GM19463 (cell line): ENCODE data around the gene COX4I2.
A peak's percentile ranks its signal among the peaks of the same experiment; 100 is the strongest.
"Not testable (repeated sequence)": the region's sequence is repeated elsewhere in the genome, so short reads cannot be mapped to it uniquely, and the experiment has no call there.

Experiments
- ATAC-seq: cut with Tn5 transposase; IDR thresholded peaks from one replicate; pipeline ENCODE4 v1.9.1; 2021; ENCODE audit warnings: mild to moderate bottlenecking, moderate library complexity; ENCODE audit not compliant: unreplicated experiment

The COX4I2 gene

DNA sequence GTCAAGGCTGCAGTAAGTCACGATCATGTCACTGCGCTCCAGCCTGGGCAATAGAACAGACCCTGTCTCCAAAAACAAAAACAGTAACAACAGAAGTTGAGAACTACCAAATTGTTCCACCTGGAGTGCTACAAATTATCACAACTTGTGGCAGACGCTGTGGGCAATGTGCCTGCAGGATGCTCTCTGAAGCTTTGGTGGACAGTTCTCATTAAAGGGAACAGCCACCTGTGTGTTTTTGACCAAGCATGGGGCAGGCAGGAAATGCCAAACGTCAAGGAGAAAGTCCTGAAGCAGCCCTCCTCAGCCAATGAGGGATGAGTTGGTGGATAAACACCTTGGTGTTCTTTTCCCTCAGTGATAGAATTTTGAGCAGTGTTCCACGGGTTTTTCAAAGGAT lies 15.8 kb downstream of the COX4I2 start:
- ATAC-seq: no peak

DNA sequence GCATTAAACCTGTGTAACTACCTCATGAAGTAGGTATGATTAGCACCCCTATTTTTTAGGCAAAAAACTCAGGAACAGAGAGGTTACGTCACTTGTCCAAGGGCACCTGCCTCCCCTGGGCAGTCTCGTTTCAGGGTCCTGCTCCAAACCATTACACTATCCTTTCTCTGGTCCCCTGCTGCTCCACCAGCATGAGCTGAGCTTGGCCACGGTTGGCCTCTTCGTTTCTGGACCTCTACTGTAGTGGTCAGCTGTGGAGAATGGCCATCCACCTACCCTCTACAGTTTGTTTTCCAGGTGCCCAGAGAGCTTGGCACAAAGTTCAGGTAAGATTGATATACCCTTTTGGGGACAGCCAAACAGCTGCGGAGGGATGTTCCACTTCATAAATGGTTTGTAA lies 16.8 kb downstream of the COX4I2 start:
- no peak for ATAC-seq

GRCh38 chr20:31661625-31662371 lies 24.1 kb downstream of the COX4I2 start:
- ATAC-seq: peak; percentile 85

- ATAC-seq: no peak
Observed at GRCh38 chr20:31662372-31662854, 24.7 kb downstream of the COX4I2 start.

- no peak for ATAC-seq
Observed at GRCh38 chr20:31663524-31663837, 25.8 kb downstream of the COX4I2 start.

DNA sequence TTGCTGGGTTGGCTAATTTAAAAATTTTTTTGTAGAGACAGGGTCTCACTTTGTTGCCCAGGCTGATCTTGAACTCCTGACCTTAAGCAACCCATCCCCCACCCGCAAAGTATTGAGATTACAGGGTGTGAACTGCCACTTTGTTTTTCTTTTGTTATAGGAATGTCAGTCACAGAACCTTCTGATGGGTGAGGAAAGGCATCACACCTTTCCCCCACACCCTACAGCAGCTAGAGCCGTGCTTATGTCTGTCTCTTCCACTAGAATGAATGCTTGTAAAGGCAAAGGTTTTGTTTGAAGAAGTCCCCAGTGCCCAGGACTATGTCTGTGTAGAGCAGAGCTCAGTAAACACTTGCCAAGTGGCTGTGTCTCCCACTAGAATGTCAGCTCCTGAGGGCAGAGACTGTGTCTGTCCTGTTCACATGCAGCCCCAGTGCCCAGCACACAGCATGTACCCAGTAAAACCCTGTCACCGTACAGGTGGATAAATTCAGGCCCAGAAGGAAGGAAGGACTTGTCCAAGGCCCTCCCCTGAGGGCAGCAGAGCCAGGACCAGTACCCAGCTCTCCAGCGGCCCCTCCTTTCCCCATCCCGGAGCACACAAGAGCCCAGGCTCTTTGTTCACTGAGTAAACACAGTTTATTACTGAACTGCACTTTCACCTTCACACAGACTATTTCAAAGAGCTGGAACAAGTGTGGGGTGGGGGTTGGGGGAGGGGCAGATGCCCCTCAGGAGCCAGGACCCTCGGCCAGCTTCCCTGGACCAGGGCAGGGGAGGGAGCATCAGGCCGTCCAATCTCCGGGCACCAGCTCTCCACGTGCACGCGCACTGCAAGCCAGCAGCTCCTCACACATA lies 26.4 kb downstream of the COX4I2 start:
- no peak for ATAC-seq

DNA sequence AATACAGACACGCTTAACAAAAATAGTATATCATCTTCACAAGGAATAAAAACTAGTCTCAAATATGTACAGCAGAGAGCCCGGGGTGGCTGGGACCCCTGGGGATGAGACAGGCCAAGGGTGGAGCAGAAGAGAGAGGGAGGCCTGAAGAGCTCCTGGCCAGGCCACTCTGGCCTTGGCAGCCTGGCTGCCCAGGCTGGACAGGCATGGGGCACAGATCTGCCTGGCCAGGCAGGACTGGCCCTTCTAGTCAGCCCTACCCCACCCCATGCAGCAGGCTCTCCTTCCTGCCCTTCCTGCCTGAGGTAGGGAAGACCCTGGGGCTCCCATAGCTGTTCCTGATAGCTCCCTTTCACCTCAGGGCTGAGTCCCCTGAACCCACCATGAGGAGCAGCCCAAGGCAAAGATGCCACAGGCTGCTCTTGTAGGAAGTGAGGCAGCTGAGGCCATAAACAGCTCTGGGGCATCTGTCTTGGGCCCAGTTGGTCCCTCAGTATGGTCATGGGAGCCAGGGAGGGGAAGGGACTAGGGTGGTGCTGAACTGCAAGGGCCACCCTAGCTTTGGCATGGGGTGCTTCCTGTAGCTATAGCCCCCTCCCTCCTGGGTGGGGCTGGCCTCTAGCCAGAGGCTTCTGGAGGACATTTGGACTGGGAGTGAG lies 27.1 kb downstream of the COX4I2 start:
- no peak for ATAC-seq

DNA sequence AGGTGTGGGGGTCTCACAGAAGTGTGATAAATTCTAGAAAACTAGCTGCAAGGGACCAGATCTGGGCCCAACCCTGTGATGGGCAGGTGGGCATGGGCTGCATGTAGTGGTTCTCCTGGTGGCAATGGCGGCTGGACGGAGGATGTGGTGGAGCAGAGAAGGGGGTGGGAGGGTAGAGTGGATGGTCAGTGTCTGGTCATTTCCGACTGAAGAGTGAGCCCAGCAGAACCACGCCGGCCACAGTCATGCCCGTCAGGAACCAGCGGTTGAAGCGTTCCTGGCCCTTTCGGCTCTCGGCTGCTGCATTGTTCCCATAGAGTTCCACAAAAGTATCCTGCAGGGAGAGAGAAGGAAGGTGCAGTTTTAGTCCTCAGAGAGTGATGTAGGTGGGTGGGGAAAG lies 28.0 kb downstream of the COX4I2 start:
- ATAC-seq: no peak

DNA sequence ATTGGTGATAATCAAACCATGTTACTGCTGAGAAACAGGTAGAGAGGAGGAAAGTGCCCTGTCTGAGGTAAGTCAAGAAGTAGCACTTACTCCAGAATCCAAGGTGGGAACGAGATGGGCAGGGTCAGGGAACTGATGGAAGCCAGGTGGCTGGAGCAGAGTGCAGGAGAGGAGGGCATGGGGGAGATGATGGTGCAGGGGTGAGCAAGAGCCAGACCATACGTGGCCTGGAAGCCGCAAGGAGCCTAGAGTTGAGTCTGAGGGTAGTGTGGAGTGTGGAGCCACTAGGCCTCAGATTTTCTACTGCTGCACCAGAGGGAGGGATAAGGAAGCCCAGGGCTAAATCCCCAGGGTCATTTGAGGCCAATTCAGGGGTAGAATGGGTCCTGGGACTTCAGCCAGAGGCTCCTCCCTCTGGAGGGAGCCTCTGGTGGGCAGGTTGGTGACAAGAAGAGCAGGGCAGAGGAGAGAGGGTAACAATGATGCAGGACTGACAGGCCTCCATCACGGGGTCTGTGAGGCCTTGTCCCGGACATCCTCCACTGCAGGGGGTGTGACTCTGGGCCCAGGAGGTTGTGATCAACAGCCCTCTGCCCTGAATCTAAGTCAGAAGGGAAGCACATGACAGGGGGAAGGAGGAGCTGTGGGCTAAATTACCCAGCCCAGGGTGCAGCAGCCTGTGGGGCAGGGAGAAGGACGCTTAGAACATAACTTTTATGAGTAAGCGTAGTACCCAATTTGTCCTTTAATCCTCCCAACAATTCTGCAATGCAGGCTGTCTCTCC lies 28.7 kb downstream of the COX4I2 start:
- ATAC-seq: no peak

- ATAC-seq: no peak
Observed at GRCh38 chr20:31667315-31668285, 29.9 kb downstream of the COX4I2 start.

DNA sequence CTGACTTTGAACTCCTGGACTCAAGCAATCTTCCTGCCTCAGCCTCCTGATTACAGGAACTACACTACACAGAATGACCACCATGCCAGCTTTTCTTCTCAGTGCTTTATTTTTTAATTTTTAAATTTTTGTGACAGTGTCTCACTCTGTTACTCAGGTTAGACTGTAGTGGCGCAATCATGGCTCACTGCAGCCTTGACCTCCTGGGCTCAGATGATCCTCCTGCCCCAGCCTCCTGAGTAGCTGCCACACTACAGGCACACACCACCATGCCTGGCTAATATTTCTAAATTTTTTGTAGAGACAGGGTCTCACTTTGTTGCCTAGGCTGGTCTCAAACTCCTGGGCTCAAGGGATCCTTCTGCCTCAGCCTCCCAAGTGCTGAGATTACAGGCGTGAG lies 31.2 kb downstream of the COX4I2 start:
- ATAC-seq: not testable (repeated sequence)

- no peak for ATAC-seq
Observed at GRCh38 chr20:31669876-31670275, 32.2 kb downstream of the COX4I2 start.

DNA sequence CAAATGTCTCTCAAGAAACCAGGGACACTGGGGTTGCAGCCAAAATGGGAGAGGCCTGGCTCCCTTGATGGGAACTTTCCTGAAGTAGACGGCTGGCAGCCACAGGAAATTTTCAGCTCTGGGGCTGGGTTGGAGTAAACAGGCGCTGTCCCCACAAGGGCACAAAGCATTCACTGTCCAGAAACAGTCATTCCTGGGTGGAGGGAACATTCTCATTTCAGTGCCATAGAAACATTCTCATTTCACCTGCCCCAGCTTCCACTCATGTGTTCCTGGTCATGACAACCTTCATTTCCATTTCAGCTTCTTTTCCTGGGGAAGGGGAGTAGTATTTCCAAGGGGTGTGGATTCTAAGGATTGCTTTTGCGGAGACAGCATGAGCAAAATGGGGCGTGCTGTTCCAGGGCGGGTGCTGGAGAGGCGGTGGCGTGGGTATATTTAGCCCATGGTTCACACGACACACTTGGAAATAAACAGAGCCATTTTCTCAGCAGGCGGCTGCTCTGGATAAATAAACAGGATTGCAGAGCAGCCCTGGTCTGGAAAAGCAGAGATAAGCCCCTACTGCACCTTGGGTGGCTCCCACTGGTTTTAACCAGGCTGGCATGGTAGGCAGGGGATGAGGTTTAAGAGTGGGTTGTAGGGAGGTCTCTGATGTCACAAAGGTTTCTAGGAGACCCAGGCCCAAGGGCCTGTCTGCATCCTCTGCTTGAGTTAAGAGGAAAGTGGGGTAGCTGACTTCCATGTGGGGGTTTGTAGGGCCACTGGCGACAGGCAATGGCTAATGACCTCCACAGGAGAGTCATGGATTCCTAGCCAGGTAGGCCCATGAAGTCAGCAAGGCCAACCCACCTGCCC lies 32.9 kb downstream of the COX4I2 start:
- ATAC-seq: no peak

DNA sequence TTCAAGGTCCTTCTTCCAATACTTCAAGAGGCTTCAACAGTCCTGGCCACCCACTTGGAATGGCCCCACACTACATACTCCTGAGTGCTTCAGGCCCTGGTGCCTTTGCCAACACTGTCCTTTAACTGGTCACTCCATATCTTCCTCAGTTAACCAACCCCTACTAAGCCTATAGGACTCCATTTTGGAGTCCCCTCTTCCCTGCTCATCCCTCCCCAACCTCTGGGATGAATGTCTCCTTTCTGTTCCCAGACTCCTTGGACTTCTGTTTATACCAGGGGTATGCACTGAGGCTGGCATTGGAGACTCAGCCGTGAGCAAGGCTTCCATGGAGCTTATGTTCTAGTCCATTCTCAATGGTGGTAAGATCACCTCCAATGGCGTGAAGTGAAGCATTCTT lies 33.6 kb downstream of the COX4I2 start:
- no peak for ATAC-seq

DNA sequence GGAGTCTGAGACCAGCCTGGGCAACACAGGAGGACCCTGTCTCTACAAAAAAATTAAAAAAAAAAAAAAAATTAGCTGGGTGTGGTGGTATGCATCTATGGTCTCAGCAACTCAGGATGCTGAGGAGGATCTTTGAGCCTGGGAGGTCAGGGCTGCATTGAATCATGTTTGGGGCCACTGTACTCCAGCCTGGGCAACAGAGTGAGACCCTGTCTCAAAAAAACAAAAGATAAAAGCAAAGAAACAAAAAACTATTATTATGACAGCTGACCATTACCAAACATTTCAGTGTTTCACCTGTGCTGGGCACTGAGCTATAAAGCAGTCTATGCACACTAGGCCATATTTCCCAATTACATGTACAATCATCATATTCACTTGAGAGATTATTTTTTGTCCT lies 35.7 kb downstream of the COX4I2 start:
- ATAC-seq: no peak

- ATAC-seq: no peak
Observed at GRCh38 chr20:31673943-31674463, 36.3 kb downstream of the COX4I2 start.

- peak; percentile 79 for ATAC-seq
Observed at GRCh38 chr20:31674895-31675827, 37.4 kb downstream of the COX4I2 start.
